LNCAP (cell line): Measurements from ENCODE around the gene LPP.

Source experiments
- TF ChIP-seq, protein P1 (sequence below): fragments of 450-650 bp; IDR thresholded peaks from 2 replicates; pipeline ENCODE4 v1.5.1; 2017; ENCODE audit warnings: mild to moderate bottlenecking

Gene LPP

GRCh38 chr3:188822411-188822810, 668.5 kb downstream of the LPP start:
- TF ChIP-seq, protein P1, sequence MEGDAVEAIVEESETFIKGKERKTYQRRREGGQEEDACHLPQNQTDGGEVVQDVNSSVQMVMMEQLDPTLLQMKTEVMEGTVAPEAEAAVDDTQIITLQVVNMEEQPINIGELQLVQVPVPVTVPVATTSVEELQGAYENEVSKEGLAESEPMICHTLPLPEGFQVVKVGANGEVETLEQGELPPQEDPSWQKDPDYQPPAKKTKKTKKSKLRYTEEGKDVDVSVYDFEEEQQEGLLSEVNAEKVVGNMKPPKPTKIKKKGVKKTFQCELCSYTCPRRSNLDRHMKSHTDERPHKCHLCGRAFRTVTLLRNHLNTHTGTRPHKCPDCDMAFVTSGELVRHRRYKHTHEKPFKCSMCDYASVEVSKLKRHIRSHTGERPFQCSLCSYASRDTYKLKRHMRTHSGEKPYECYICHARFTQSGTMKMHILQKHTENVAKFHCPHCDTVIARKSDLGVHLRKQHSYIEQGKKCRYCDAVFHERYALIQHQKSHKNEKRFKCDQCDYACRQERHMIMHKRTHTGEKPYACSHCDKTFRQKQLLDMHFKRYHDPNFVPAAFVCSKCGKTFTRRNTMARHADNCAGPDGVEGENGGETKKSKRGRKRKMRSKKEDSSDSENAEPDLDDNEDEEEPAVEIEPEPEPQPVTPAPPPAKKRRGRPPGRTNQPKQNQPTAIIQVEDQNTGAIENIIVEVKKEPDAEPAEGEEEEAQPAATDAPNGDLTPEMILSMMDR: no peak

DNA sequence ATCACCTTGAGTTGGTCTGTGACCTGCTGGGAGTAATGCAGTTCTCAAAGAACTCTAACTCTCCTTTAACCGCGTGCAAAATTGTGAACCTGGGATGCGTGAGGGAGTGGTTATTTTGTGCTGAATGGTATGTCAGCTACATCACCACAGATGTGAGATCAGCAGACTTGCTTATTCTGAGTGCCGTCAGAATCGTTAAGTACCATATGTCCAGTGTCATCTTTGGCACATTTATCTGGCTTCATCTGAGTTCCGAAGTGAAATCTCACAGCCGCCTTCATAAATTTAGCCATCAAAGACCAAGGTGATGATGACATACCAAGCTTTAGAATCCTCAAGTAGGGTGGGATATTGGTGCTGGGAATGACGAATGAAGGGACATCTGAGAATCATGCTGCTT, 670.6 kb downstream of the LPP start:
- TF ChIP-seq, protein P1: no peak

DNA sequence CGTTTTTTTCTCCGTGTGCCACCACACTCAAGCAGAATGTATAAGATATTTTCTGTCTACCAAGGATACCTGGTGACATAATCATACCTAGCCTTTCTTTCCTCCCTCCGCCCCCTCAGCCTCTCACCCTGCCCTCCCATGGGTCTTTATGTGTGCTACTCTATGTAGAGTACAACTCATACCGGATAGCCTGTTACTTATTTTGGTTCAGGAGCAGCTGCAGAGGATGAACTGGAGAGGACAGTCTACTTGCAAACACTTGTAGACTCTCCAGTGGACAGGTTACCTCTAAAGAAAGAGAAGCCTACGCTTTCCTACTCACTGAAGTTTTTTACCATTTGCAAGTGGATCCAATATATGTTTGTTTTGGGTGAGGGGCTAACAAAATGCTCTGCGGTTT, 671.9 kb downstream of the LPP start:
- TF ChIP-seq, protein P1: no peak

GRCh38 chr3:188826574-188826973, 672.6 kb downstream of the LPP start:
- TF ChIP-seq, protein P1: no peak

GRCh38 chr3:188827103-188827502, 673.1 kb downstream of the LPP start:
- TF ChIP-seq, protein P1: no peak

GRCh38 chr3:188827576-188827975, 673.6 kb downstream of the LPP start:
- TF ChIP-seq, protein P1: no peak

- TF ChIP-seq, protein P1: no peak
Observed at GRCh38 chr3:188829130-188829529, 675.2 kb downstream of the LPP start.

GRCh38 chr3:188829576-188829975, 675.6 kb downstream of the LPP start:
- TF ChIP-seq, protein P1: no peak
